ENCODE data around the gene SPOCK1.

SPOCK1 gene

GRCh38 chr5:137144656-137145055, 354.5 kb downstream of the SPOCK1 start:
- intact Hi-C loops (cut with DNase I) = no loop called here
- DNase-seq = no peak

- DNase-seq = peak in 4 of 10 donors; percentile 19 to 88 (median 32)
- intact Hi-C loops (cut with DNase I) = no loop called here
Observed at GRCh38 chr5:137142764-137143605, 356.1 kb downstream of the SPOCK1 start.

GRCh38 chr5:137142346-137142745, 356.8 kb downstream of the SPOCK1 start:
- intact Hi-C loops (cut with DNase I) = no loop called here

GRCh38 chr5:137141779-137142178, 357.3 kb downstream of the SPOCK1 start:
- no peak for DNase-seq
- intact Hi-C loops (cut with DNase I) = no loop called here

More at GRCh38 chr5:137142346-137142745, 356.8 kb downstream of the SPOCK1 start:
- DNase-seq = no peak

- intact Hi-C loops (cut with DNase I) = no loop called here
- no peak for DNase-seq
Observed at GRCh38 chr5:137136991-137137632, 362.0 kb downstream of the SPOCK1 start.

GRCh38 chr5:137134920-137135532, 364.1 kb downstream of the SPOCK1 start:
- intact Hi-C loops (cut with DNase I) = no loop called here
- no peak for DNase-seq

GRCh38 chr5:137129886-137130680, 369.0 kb downstream of the SPOCK1 start:
- intact Hi-C loops (cut with DNase I) = no loop called here
- DNase-seq = no peak

GRCh38 chr5:137128012-137128411, 371.1 kb downstream of the SPOCK1 start:
- intact Hi-C loops (cut with DNase I) = no loop called here
- DNase-seq = no peak

- DNase-seq = no peak
Observed at GRCh38 chr5:137126829-137127228, 372.3 kb downstream of the SPOCK1 start.

GRCh38 chr5:137122558-137122957, 376.6 kb downstream of the SPOCK1 start:
- no peak for DNase-seq
- intact Hi-C loops (cut with DNase I) = no loop called here

More at GRCh38 chr5:137126829-137127228, 372.3 kb downstream of the SPOCK1 start:
- intact Hi-C loops (cut with DNase I) = no loop called here

- DNase-seq = no peak
- intact Hi-C loops (cut with DNase I) = no loop called here
Observed at GRCh38 chr5:137122075-137122474, 377.1 kb downstream of the SPOCK1 start.

- intact Hi-C loops (cut with DNase I) = no loop called here
- DNase-seq = no peak
Observed at GRCh38 chr5:137119321-137119720, 379.8 kb downstream of the SPOCK1 start.

- no peak for DNase-seq
- intact Hi-C loops (cut with DNase I) = no loop called here
Observed at GRCh38 chr5:137118629-137119028, 380.5 kb downstream of the SPOCK1 start.

GRCh38 chr5:137115152-137115551, 384.0 kb downstream of the SPOCK1 start:
- DNase-seq = no peak
- intact Hi-C loops (cut with DNase I) = no loop called here

GRCh38 chr5:137114529-137114928, 384.6 kb downstream of the SPOCK1 start:
- intact Hi-C loops (cut with DNase I) = no loop called here
- DNase-seq = no peak

- no peak for DNase-seq
- intact Hi-C loops (cut with DNase I) = no loop called here
Observed at GRCh38 chr5:137113939-137114338, 385.2 kb downstream of the SPOCK1 start.

GRCh38 chr5:137113161-137113560, 386.0 kb downstream of the SPOCK1 start:
- intact Hi-C loops (cut with DNase I) = no loop called here
- DNase-seq = no peak

- no peak for DNase-seq
- intact Hi-C loops (cut with DNase I) = no loop called here
Observed at GRCh38 chr5:137105351-137106035, 393.6 kb downstream of the SPOCK1 start.

- DNase-seq = no peak
- intact Hi-C loops (cut with DNase I) = no loop called here
Observed at GRCh38 chr5:137101544-137101943, 397.6 kb downstream of the SPOCK1 start.

GRCh38 chr5:137099651-137100050, 399.5 kb downstream of the SPOCK1 start:
- no peak for DNase-seq
- intact Hi-C loops (cut with DNase I) = no loop called here
